GM18951 (cell line): Measurements from ENCODE around the gene VAV1.

ENCODE experiments used
- POLR2A ChIP-seq: IDR thresholded peaks from 4 replicates; pipeline ENCODE4 v1.6.1; 2011; ENCODE audit warnings: mild to moderate bottlenecking; ENCODE audit not compliant: insufficient read length, insufficient read depth; ENCODE audit errors: extremely low read depth
- in situ Hi-C: fragments of 300-500 bp; cut with MboI; formaldehyde crosslinking; loops from one replicate; pipeline ENCODE4 v1.12.0; 2022; ENCODE audit warnings: low sequenced_read_pairs, mixed read lengths, inconsistent platforms; ENCODE audit not compliant: unreplicated experiment

The VAV1 gene

DNA sequence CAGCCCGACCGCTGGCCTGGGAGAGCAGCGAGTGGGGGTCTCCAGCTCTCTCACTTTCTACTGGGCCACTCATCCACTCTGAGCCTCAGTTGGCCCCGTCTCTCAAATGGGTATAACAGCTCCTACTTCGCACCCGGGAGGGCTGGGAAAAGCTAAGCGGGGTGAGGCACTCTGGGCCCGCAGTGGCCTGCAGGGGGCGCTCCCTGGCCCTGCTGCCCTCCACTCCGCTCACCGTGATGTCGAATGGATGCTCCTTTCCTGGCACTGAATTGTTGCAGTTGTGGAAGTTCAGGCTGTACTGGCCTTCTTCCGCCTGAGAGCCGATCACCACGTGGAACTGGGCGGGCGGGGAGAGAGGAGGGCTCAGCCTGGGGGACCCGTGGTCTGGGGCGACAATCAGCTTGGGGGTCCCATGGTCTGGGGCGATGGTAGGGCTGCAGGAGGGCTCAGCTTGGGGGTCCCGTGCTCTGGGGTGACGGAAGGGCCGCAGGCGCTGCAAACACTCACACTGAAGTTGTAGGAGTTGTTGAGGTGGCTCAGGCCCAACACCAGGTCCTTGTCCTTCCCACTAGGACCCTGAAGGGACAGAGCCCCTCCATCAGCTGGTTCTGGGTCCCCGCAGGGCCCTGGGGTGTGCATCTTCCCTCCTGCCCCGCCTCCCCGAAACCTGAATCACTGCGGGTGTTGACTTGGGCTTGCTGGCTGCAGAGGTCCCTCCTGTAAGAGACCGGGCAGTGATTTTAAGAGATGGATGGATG lies 39.0 kb upstream of the VAV1 start:
- in situ Hi-C loops = loop anchor here (10.0 kb wide), 1 partner anchor 209 kb away; no protein-coding TSS in a partner anchor
- no peak for TF ChIP-seq POLR2A

DNA sequence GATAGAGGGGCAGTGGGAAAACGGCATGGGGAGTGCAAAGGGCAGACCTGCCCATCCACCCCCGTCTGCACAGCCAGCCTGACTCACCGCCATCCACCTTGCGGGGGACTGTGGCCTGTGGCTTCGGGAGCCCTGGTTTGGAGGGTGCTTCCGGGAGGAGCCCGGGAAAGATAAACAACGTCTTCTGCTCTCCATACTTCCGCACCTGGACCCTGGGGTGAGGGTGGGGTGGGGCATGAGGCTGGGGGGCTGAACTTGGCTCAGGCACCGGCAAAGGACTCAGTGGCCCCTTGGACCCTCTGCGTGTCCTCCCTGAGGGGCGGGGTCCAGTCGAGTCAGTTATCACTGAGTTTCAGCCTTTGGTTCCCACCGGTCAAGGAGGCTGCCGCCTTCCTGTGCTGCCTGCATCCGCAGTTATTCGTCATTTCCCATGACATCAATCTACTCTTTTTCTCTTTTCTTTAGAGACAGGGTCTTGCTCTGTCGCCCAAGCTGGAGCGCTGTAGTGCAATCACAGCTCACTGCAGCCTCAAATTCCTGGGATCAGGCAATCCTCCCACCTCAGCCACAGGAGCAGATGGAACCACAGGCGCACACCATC lies 38.3 kb upstream of the VAV1 start:
- no peak for TF ChIP-seq POLR2A
- in situ Hi-C loops = loop anchor here (10.0 kb wide), 1 partner anchor 209 kb away; no protein-coding TSS in a partner anchor

DNA sequence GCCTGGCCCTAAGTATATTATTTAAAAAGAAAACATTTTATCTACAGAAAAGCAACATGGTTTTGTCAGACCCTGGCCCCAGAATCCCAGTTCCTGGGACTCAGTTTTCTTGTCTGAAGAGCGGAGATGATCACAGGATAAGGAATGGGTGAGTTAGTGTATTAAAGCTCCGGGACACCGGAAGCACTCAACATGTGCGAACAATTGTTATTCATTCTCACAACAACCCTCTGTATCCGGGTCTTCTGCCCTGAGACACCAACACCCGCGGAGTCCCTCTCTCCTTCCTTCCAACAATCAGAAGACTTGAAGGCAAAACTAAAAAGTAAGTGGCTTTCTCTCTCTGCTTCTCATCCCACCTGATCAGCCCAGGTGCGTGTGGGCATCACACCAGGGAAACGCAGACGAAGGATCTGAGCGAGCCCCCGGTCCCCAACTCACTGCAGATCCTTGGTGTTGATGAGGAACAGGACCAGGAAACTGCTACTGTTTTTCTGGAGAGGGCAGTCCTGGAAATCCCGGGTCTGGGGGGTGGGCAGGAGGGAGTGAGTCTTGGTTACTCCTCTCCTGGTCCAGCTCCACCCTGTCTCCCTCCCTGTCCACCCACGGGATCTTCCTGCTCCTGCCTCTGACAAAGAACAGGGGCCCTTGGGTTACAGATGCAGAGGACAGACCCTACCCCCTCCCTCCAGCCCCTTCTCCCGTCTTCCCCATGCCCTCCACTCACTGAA lies 37.2 kb upstream of the VAV1 start:
- in situ Hi-C loops = loop anchor here (10.0 kb wide), 1 partner anchor 211 kb away; no protein-coding TSS in a partner anchor
- no peak for TF ChIP-seq POLR2A

DNA sequence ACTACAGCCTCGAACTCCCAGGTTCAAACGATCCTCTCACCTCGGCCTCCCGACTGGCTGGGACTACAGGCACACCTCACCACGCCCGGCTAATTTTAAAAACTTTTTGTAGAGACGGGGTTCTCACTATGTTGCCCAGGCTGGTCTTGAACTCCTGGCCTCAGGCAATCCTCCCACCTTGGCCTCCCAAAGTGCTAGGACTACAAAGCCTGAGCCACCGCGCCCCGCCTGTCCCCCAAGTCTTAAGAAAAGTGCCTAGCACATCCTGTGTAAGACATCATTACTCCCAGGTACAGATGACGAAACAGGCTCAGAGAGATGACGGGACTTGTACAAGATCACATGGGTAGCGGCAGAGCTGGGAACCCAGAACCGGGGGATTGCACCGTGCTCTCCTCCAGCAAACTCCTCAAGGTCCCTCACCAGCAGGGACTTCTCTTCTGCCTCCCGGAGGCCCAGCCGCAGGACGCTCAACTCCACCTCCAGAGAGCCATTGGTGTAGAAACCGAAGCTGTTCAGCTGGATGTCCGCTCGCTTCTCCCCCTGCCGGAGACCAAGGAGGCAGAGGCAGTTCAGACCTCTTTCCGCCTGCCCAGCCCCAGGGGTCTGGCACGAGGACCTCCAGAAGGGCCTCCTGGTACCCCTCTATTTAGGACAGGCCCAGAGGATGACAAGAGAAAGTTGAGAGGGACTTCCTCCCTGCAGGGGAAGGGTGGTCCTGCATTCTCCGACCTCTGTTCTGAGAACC lies 36.2 kb upstream of the VAV1 start:
- in situ Hi-C loops = loop anchor here (10.0 kb wide), 1 partner anchor 212 kb away; no protein-coding TSS in a partner anchor
- peak; percentile 61 for TF ChIP-seq POLR2A

DNA sequence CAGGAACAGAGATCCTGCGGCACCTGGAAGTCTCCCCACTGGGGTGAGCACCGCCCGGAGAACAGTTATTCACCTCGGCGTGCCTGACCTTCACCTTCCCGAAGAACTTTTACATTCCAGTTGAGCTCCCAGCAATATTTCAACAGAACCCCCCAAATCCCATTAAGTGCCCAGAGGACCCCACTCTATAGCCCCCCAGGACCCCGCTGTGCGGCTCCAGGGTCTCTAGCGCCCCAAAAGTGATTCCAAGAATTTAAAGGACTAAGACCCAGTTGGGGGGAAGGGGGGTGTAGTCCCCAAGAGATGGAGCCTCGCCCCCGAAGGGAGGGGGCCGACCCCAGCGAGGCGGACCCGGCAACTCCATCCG lies 35.6 kb upstream of the VAV1 start:
- TF ChIP-seq POLR2A = no peak
- in situ Hi-C loops = loop anchor here (10.0 kb wide), 1 partner anchor 212 kb away; no protein-coding TSS in a partner anchor

DNA sequence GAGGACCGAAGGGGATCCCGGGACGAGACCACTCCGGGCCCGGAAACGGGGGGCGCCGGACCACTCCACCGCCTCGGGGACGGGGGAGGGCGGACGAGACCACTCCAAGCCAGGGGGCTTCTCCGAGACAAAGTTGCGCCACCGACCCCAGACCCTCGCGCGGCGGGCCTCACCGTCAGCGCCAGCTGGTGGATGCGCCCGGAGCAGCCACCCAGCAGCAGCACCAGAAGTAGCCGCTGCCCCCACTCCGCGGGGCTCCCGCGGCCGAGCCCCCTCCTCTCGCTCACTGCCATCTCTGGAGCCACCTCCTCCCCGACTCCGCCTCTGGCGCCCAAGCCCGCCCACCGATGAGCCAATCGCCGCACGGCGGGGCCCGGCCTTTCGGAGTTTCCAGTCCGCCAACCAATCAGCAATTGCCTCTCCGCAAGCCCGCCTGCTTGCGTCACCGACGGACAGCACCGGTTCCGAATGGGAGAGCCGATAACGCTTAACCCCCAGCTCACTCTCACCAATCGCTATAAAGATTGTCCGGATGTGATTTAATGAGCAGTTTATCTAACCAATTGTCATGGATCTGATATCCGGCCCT lies 35.1 kb upstream of the VAV1 start, which contains the start of gene GPR108:
TSS of gene GPR108 (minus strand) at position 297 of the 589 bp plus-strand sequence. CDS start at position 293, 4 bp downstream.
- in situ Hi-C loops = loop anchor here (10.0 kb wide), 1 partner anchor 213 kb away; no protein-coding TSS in a partner anchor
- TF ChIP-seq POLR2A = peak; percentile 60

DNA sequence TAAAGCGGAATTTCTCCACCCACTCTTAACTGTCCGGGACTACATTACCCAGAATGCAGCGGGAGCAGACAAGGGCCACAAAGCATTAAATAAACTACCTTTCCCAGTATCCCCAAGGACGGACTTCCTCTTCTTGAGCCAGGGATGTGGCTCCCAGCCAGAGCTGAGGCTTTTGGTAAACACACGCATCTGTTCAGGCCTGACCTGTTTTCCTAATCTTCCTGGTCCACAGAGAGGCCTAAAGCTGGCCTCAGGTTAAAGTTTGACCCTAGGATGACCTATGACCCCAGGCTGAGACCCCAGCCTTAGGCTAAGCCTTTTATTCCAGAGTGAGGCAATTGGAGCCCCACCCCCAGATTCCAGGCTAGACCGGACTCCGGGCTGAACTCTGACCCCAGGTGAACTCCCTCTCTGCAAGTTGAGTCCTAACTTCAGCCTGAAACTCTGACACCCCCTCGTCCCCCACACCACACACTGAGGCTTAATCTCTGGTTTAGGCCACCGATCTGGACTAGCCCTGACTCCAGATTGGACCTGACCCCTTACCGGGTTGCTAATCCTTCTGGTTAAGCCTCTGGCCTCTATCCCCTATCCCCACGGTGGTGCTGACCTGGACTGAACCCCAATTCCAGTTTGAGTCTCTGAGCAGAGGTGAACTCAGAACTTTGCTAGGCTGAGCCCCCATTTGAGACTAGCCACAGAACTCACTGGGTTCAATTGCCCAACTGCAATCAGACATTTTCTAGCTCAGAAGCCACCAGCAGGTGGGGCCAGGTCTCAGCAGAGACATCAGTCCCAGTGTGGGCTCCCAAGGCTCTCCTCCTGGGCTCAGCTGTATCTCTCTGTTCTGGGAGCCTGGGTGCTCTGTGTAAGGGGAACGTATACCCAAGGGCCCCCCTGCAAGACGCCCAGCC lies 34.4 kb upstream of the VAV1 start:
- TF ChIP-seq POLR2A = no peak
- in situ Hi-C loops = loop anchor here (10.0 kb wide), 1 partner anchor 213 kb away; no protein-coding TSS in a partner anchor

DNA sequence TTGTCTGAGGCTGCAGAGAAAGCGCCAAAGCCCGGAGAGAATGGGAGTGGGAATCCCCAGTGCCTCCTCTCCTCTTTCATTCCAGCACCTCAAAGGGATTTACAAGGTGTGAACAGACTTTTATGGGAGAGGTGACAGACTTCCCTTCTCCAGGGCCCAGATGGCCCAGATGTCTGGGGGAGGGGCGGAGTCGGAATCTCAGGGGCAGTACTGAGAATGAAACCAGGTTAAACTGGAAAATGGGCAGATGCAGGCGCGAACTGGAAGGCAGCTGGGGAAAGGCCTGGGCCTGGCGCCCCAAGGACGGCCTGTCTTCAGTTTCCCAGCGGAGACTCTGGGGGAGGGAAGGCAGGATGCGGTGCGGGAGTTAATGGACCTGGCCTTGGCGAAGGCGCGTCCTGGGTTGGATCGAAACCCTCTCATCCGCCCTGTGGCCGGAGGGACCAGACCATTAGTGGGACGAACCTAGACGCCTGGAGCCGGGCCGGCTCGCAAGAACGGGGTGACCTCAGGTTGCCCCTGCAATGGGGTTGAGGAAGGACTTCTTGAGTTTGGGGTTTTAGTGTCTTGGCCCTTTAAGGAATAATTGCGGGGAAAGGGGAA lies 33.6 kb upstream of the VAV1 start:
- in situ Hi-C loops = loop anchor here (10.0 kb wide), 1 partner anchor 214 kb away; no protein-coding TSS in a partner anchor
- TF ChIP-seq POLR2A = no peak

DNA sequence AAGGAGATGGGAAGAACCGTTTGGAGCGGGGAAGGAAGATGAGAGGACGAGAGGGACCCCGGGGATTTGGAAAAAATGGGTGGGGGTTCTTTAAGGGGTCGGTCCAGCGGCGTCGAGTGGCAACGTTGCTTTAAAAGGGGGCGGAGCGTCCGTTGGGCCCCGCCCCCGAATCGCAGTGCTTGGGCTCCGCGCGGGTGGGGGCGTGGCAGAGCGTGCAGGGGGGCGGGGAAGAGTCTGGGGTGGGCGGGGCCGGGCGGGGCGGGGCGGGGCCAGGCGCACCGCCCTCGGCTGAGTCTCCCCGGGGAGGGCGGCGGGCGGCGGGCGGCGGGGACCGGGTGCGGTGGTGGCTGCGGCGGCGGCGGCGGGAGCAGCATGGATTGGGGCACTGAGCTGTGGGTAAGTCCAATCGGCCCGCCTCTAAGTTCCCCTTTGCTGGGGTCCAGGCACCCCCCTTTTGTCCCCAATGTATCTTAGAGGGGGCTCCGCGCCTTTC lies 33.1 kb upstream of the VAV1 start, which contains the start of gene TRIP10:
TSS of gene TRIP10 (plus strand) at position 291 of the 493 bp plus-strand sequence. CDS start at position 373, 82 bp downstream.
- in situ Hi-C loops = loop anchor here (10.0 kb wide), 1 partner anchor 215 kb away; no protein-coding TSS in a partner anchor
- TF ChIP-seq POLR2A = peak; percentile 42

DNA sequence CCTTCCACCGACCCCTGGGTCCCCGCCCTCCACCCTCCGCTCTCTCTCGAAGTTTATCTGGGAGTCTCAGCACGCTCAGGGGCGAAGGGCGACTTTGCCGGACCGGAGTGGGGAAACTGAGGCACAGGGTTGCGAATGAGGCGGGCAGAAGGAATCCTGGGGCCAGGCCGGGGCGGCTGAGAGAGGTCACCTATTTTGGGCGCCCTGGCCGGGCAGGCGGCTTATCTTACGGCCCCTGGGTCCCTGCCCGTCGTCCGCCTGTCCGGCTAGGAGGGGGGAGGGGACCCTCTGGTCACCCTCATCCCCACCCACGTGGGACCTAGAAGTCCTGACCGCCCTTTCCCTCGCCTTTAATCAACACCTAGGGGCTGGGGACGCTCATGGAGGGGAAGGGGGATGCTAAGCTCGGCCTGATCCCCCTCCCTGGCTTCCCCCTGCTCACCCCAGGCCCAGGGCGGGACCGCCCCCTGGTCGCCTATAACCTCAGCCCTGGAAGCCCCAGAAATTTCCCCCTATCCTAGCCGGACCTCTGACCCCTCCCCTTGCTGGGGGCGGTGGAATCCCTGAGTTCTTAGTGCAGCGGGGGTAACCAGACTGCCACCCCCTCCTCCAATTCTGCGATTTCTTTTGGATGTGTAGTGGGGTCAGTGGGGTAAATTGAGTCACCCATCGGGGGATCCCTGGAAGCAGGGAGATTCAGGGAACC lies 32.5 kb upstream of the VAV1 start:
- TF ChIP-seq POLR2A = no peak
- in situ Hi-C loops = loop anchor here (10.0 kb wide), 1 partner anchor 215 kb away; no protein-coding TSS in a partner anchor
